SJCRH30 (cell line): ENCODE measurements around the gene TRMT44. TPM values are rescaled to one million over a fixed set of nuclear protein-coding genes. Genes with fewer than 3 reads are reported as not detected.
"Not testable (repeated sequence)": the region's sequence is repeated elsewhere in the genome, so short reads cannot be mapped to it uniquely, and the experiment has no call there.

Experiments
- DNase-seq, 2 experiments: peaks; one replicate each; pipeline ENCODE4 v3.0.0-alpha.2; 2015 to 2020
- H3K27ac ChIP-seq: fragments of 250-450 bp; sonication (Bioruptor Pico); 2 replicates; pipeline ENCODE4 v1.5.1; 2020; ENCODE audit warnings: mild to moderate bottlenecking, moderate library complexity
- H3K27me3 ChIP-seq: fragments of 250-450 bp; sonication (Bioruptor Pico); 2 replicates; pipeline ENCODE4 v1.5.1; 2020; ENCODE audit warnings: mild to moderate bottlenecking, moderate library complexity
- H3K36me3 ChIP-seq: fragments of 250-450 bp; sonication (Bioruptor Pico); 2 replicates; pipeline ENCODE4 v1.5.1; 2020; ENCODE audit warnings: mild to moderate bottlenecking, moderate library complexity
- H3K4me1 ChIP-seq: fragments of 250-450 bp; sonication (Bioruptor Pico); 2 replicates; pipeline ENCODE4 v1.5.1; 2020; ENCODE audit warnings: mild to moderate bottlenecking, moderate library complexity
- H3K4me3 ChIP-seq: fragments of 250-450 bp; sonication (Bioruptor Pico); 2 replicates; pipeline ENCODE4 v1.5.1; 2020; ENCODE audit warnings: mild to moderate bottlenecking, moderate library complexity
- H3K9me3 ChIP-seq: fragments of 250-450 bp; sonication (Bioruptor Pico); replicated peaks from 2 replicates; pipeline ENCODE4 v1.5.1; 2020; ENCODE audit warnings: mild to moderate bottlenecking, moderate library complexity
- total RNA-seq: library from RNA; depleted of rRNA; stranded (reverse); fragments of >200 nt; shearing (Covaris generic); gene quantifications from 2 replicates; pipeline ENCODE4 v1.2.3, GENCODE V29; 2014

TRMT44 gene
- total RNA-seq, 1 experiment from 2014 or later = 14.3 TPM

DNA sequence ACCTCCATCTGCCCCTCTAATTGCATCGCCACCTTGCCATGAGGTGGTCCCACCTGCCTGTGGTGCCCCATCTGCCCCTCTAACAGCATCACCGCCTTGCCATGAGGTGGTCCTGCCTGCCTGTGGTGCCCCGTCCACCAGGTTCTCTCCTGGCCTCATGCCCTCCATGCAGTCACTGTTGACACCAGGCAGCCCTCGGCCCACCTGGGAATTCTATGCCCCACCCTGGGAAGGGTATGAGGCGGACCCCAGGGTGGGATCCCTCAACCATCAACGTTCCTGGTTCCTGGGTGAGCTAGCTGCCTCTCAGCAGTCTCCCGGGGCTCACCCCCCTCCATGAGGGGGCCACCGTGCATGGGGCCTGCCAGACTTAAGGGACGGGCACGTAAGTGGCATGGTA lies 38.9 kb upstream of the TRMT44 start:
- Histone ChIP-seq H3K4me3 (no peak overlapping the region), H3K36me3 (peaks cover 42% of the 10 kb centered on the region), H3K27me3 (no peaks in the 10 kb centered on the region), H3K4me1 (peaks cover 6% of the 10 kb centered on the region), H3K9me3 (no peaks in the 10 kb centered on the region), H3K27ac (no peak overlapping the region)
- no peak for DNase-seq

DNA sequence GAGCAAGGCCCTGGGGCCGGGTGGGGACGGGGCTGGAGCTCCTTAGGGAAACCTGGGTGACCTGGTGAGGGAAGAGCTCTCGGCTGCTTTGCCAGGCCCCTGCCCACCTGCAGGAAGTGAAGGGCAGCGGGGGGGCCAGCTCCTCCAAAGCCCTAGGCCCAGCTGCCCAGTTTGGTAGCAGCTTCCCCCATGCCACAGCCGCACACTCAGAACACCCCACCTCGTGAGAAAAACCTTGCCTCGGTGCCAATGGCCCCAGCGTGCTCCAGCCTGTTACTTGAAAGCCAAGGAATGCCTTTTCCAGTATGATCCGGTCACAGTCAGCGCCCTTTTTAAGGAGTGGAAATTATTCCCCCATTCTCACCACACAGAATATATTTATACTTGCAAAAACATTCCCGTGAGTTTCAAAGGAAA lies 38.4 kb upstream of the TRMT44 start:
- no peak overlapping the region for H3K27ac ChIP-seq
- peaks cover 44% of the 10 kb centered on the region for H3K36me3 ChIP-seq
- H3K4me1 ChIP-seq = peaks cover 6% of the 10 kb centered on the region
- no peaks in the 10 kb centered on the region for H3K9me3 ChIP-seq
- no peak for DNase-seq
- no peaks in the 10 kb centered on the region for H3K27me3 ChIP-seq
- H3K4me3 ChIP-seq = no peak overlapping the region

DNA sequence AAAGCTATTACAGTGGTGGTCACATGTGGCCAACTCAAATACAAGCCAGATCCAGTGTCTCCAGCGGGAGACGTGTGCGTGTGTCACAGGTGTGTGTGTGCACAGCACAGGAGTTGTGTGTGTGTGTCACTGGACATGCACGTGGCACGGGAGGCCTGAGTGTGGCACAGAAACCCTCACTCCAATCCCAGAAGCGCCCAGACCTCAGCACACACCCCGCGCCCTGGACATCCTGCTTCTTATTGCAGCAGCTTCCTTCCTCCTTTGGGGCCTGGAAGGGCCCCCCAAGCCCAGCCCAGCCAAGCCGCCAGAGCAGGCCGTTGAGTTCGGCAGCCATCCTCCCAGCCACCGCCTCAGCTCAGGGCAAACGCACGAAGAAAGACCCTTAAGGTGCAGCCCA lies 37.9 kb upstream of the TRMT44 start:
- H3K27me3 ChIP-seq = no peaks in the 10 kb centered on the region

DNA sequence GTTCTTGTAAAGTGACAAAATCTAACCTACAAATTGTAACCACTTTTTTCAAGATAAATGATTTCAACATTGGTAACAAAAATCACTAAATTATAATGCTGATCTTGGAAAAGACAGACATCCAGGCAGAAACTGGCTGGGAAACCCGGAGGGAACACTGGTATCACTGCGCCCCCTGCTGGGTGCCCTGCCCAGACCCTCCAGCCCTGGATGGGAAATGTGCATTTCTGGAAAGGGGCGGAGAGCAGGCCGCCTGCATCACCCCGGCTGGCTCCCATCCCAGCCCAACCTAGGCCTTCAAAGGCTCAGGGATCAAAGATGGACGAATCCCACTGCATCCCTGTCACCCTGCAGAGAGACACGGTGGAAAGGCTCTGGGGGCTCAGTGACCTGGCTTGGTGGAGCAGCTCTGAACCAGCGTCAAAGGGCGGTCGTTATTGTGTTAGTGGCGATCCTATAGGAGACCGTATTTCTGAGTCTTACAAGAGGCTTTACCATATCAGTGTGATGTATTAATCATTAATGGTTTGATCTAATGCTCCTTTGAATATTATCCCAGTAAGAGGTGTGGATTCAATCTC lies 37.3 kb upstream of the TRMT44 start:
- Histone ChIP-seq H3K4me1 (peaks cover 6% of the 10 kb centered on the region), H3K36me3 (peaks cover 37% of the 10 kb centered on the region), H3K27ac (no peak overlapping the region), H3K4me3 (no peak overlapping the region), H3K27me3 (no peaks in the 10 kb centered on the region), H3K9me3 (no peaks in the 10 kb centered on the region)
- DNase-seq = peak; percentile 85 to 93

More for the DNA sequence above, 37.9 kb upstream of the TRMT44 start:
- Histone ChIP-seq H3K27ac (no peak overlapping the region), H3K4me1 (peaks cover 6% of the 10 kb centered on the region), H3K9me3 (no peaks in the 10 kb centered on the region), H3K4me3 (no peak overlapping the region), H3K36me3 (peaks cover 43% of the 10 kb centered on the region)
- DNase-seq = no peak

DNA sequence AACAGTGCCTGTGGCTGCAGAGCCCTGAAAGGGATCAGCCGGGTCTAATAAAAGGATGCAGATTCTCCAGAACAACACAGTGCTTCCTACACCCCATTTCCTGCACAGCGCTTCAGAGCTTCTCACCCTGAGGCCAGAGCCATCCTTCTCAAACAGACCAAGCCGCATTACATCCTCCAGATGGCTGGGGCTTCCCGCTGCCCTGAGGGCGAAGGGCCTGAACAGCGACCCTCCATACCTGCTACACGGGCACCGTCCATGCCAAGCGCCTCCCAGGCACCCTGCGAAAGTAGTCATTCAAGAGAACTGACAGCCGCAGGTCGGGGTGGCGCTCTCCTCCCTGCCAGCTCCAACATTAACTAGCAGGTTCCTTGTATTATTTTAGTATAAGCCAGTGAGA lies 36.6 kb upstream of the TRMT44 start:
- DNase-seq = no peak

DNA sequence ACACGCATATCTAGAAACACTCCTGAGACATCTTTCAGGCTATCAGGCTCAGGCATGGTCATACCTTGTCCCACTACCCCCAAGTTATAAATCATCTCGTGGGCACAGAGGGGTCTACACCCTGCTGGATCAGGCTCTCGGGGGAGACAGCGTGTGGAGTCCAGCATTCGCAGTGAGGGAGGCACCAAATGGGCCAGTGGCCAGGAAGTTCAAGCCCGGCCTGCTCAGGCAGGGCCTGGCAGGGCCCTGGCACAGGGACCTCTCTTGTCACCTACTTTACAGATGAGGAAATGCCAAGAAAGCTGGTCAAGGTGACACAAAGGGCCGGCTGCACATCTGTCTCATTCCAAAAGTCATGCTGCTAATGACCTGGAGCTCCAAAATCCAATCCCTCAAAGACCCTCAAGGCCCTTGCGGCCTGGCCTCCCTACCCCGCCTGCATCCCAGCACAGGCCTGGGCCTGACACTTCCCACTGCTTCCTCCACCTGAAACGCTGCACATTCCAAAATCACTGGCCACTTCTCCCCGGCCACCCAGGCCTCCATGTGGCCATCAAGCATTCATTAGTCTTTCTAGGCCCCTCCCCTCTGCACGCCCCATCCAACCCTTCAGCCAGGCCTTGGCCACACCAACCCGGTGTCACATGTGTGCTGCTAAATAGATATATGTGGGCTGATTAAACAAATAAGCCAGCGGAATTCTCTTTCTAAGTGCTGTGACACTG lies 35.6 kb upstream of the TRMT44 start:
- H3K27me3 ChIP-seq = no peaks in the 10 kb centered on the region
- no peak overlapping the region for H3K27ac ChIP-seq
- peaks cover 26% of the 10 kb centered on the region for H3K36me3 ChIP-seq
- peaks cover 6% of the 10 kb centered on the region for H3K4me1 ChIP-seq
- DNase-seq = no peak
- no peak overlapping the region for H3K4me3 ChIP-seq
- H3K9me3 ChIP-seq = no peaks in the 10 kb centered on the region

More for the DNA sequence above, 36.6 kb upstream of the TRMT44 start:
- no peaks in the 10 kb centered on the region for H3K9me3 ChIP-seq
- H3K36me3 ChIP-seq = peaks cover 34% of the 10 kb centered on the region
- H3K27me3 ChIP-seq = no peaks in the 10 kb centered on the region
- H3K27ac ChIP-seq = no peak overlapping the region
- no peak overlapping the region for H3K4me3 ChIP-seq
- peaks cover 6% of the 10 kb centered on the region for H3K4me1 ChIP-seq

DNA sequence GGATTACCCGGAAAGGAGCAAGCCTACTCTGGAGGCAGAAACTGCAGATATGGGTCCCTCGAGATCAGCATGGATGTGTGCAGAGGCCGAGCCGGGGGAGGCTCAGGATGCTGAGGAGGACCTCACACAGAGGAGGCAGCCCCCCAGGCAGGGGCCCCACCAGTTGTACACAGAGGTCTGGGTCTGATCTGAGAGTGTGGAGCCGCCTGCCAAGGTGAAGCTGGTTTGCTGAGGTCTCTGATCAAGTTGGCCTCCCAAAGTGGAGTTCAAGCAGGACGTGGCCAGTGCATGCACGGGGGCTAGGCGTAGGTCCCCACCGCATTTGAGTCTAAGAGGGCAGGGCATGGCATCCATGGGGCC lies 35.1 kb upstream of the TRMT44 start:
- Histone ChIP-seq H3K27ac (no peak overlapping the region), H3K36me3 (peaks cover 23% of the 10 kb centered on the region), H3K4me3 (no peak overlapping the region), H3K4me1 (peaks cover 6% of the 10 kb centered on the region), H3K27me3 (no peaks in the 10 kb centered on the region), H3K9me3 (no peaks in the 10 kb centered on the region)
- no peak for DNase-seq

DNA sequence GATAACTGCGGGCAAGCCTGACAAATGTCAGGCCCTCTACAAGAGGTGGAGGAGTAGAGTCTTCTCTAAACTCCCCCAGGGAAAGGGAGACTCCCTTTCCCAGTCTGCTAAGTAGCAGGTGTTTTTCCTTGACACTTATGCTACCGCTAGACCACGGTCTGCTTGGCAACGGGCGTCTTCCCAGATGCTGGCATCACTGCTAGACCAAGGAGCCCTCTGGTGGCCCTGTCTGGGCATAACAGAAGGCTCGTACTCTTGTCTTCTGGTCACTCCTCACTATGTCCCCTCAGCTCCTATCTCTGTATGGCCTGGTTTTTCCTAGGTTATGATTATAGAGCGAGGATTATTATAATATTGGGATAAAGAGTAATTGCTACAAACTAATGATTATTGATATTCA lies 33.7 kb upstream of the TRMT44 start:
- DNase-seq = peak; percentile 40 to 68
- peaks cover 21% of the 10 kb centered on the region for H3K36me3 ChIP-seq

DNA sequence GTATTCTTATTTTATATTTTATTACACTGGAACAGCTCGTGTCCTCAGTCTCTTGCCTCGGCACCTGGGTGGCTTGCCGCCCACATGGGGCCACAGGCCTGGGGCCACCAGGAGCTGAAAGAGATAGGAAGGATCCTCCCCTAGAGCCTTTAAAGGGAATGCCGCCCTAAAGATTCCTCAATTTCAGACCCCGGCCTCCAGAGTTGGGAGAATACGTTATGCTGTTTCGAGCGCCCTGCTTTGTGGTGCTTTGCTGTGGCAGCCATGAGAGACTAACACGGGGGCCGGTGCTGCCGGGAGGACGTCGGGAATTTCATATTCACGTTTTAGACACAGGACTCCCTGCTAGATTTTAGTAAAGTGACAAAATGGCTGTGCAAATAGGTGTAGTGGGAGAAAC lies 33.3 kb upstream of the TRMT44 start:
- no peak overlapping the region for H3K27ac ChIP-seq

More for the DNA sequence above, 33.7 kb upstream of the TRMT44 start:
- H3K4me1 ChIP-seq, H3K27me3 ChIP-seq, H3K4me3 ChIP-seq, H3K27ac ChIP-seq, H3K9me3 ChIP-seq: not testable (repeated sequence)

DNA sequence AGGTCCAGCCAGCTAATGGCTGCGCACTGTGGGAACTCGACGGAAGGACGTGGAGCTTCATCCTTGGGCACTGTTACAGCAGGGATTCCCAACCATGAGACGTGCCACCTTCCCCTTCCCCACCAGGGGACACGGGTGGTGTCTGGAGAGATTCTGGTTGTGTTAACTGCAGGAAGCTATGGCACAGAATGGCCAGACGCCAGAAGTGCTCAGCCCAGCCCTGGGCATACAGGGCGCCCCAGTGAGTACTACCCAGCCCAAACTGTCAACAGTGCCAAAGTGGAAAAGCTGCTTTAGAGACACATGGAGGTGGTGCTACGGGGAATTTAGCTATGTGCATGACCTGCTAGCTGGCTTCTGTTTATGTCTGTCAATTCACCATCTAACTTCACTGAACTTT lies 32.8 kb upstream of the TRMT44 start:
- Histone ChIP-seq H3K27ac (no peak overlapping the region), H3K36me3 (peaks cover 21% of the 10 kb centered on the region), H3K9me3 (no peaks in the 10 kb centered on the region), H3K4me1 (peaks cover 3% of the 10 kb centered on the region), H3K4me3 (no peak overlapping the region), H3K27me3 (no peaks in the 10 kb centered on the region)
- no peak for DNase-seq

More for the DNA sequence above, 33.3 kb upstream of the TRMT44 start:
- DNase-seq = no peak
- Histone ChIP-seq H3K27me3 (no peaks in the 10 kb centered on the region), H3K36me3 (peaks cover 21% of the 10 kb centered on the region), H3K4me1 (peaks cover 6% of the 10 kb centered on the region), H3K4me3 (no peak overlapping the region), H3K9me3 (no peaks in the 10 kb centered on the region)

DNA sequence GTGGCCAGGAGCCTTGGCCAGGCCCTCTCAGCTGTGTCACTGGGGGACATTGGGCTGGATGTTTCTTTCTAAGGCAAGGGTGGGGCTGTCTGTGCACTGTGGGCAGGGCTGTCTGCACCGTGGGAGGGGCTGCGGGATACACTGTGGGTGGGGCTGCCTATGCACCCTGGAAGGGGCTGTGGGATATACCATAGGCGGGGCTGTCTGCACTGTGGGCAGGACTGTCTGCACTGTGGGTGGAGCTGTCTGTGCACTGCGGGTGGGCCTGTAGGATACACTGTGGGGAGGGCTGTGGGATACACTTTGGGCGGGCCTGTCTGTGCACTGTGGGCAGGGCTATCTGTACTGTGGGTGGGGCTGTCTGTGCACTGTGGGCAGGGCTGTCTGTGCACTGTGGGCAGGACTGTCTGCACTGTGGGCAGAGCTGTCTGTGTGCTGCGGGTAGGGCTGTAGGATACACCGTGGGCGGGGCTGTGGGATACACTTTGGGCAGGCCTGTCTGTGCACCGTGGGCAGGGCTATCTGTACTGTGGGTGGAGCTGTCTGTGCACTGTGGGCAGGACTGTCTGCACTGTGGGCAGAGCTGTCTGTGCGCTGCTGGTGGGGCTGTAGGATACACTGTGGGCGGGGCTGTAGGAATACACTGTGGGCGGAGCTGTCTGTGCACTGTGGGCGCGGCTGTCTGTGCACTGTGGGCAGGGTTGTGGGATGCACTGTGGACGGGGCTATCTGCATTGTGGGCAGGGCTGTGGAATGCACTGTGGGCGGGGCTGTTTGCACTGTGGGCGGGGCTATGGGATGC lies 31.1 kb upstream of the TRMT44 start:
- DNase-seq = peak; percentile 76 to 84
- Histone ChIP-seq H3K4me3 (no peak overlapping the region), H3K4me1 (no peaks in the 10 kb centered on the region), H3K36me3 (peaks cover 28% of the 10 kb centered on the region), H3K27ac (no peak overlapping the region), H3K9me3 (no peaks in the 10 kb centered on the region), H3K27me3 (no peaks in the 10 kb centered on the region)

DNA sequence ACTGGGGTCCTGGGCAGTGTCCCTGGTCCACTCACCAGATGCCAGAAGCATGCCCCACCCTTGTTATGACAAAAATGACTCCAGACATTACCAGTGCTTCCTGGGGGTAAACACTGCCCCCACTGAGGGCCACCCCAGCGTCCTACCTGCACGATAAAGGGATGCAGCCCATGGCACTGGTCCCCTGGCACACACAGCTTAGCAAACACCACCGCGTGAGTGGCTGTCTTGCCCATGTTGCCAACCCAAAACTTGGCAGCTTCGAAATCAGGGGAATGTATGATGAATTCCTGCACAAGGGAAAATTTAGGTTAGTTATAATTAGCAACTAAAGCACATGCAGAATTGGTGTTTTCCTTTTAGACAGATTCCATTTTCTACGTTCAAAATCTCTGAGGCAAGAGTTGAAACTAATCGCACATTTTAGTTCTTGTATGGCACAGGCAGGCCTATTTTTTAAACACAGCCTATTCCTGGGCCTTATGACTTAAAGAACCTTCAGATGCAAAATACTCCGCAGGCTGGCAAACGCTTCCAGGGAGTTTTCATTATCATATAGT lies 30.4 kb upstream of the TRMT44 start:
- no peaks in the 10 kb centered on the region for H3K27me3 ChIP-seq
- no peaks in the 10 kb centered on the region for H3K9me3 ChIP-seq
- H3K36me3 ChIP-seq = peaks cover 32% of the 10 kb centered on the region
- DNase-seq = no peak
- no peak overlapping the region for H3K27ac ChIP-seq
- no peak overlapping the region for H3K4me3 ChIP-seq
- no peaks in the 10 kb centered on the region for H3K4me1 ChIP-seq

DNA sequence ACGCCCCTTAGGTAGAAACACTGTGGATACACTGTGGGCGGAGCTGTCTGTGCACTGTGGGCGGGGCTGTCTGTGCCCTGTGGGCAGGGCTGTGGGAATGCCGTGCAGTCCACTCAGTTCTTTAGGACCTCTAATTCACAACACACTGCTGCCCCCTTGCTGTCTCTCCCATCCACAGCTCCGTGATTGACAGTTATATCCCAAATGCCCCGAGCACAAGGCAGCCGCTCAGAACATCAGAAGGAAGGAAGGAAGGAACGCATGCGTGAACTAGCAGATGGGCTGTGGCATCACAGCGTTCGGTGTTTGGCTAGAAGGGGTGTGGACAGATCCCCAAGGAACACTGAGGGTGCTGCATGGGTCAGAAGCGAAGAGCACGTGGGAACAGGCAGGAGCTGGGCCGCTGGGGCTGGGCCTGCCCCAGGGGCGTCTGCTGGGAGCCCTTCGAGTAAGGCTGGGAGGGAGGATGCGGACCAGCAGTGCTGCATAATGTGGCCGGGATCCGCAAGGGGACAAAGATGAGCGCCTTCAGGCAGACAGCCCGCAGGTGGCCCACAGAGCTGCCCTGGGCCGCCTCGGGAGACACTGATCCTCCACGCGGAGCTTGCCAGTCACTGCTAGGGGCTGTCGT lies 29.8 kb upstream of the TRMT44 start:
- Histone ChIP-seq H3K9me3 (no peaks in the 10 kb centered on the region), H3K27me3 (no peaks in the 10 kb centered on the region), H3K27ac (no peak overlapping the region), H3K36me3 (peaks cover 32% of the 10 kb centered on the region), H3K4me3 (no peak overlapping the region), H3K4me1 (no peaks in the 10 kb centered on the region)
- DNase-seq = peak; percentile 82 to 83

DNA sequence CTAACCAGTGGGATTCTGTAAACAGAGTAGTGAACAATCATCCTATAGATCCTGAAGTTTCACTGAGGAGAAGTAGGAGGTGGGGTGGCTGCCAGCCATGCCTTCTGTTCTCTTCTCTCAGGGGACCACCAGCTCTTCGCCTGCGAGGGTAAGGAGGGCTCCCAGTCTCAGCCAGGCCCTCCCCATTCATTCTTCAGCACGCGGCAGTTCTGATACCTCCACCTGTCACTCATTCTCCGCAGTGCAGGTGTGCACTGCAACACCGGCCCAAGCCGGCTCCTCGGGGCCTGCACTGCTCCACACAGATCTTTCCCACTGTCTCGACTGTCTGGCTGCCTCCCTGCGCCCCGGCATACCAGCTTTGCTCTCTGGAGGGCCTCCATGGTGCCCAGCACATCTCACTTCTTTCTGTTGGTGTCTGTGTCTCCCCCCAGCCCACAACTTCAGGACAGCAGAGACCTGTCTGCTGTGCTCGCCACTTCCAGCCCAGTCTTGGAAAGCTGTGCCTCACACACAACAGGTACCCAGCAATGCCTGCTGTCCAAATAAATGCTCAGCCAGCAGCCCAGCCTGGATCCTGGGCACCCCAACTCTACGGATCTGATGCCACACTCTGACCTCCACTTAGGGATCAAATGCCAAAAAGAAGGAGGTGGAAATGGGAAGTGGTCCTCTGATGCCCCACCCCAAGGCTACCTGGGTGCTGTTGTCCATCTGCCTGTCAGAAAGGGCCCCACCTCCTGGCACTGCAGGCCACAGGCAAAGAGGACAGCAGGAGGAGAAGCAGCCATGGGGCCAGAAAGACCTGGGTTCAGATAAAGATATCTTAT lies 29.0 kb upstream of the TRMT44 start:
- no peak for DNase-seq
- Histone ChIP-seq H3K36me3 (peaks cover 26% of the 10 kb centered on the region), H3K9me3 (no peaks in the 10 kb centered on the region), H3K27me3 (no peaks in the 10 kb centered on the region), H3K4me1 (no peaks in the 10 kb centered on the region), H3K27ac (no peak overlapping the region), H3K4me3 (no peak overlapping the region)
